GM18870 (cell line): ENCODE measurements around the gene NDN.

ENCODE experiments used
- ATAC-seq: cut with Tn5 transposase; IDR thresholded peaks from one replicate; pipeline ENCODE4 v1.9.1; 2021; ENCODE audit warnings: moderate library complexity; ENCODE audit not compliant: unreplicated experiment

NDN gene

GRCh38 chr15:23642413-23643044, 44.6 kb downstream of the NDN start:
- ATAC-seq = no peak
